ENCODE measurements around the gene CCDC18.

GRCh38 chr1:93151474-93151873, 29.1 kb upstream of the CCDC18 start:
- TF ChIP-seq, protein P1, sequence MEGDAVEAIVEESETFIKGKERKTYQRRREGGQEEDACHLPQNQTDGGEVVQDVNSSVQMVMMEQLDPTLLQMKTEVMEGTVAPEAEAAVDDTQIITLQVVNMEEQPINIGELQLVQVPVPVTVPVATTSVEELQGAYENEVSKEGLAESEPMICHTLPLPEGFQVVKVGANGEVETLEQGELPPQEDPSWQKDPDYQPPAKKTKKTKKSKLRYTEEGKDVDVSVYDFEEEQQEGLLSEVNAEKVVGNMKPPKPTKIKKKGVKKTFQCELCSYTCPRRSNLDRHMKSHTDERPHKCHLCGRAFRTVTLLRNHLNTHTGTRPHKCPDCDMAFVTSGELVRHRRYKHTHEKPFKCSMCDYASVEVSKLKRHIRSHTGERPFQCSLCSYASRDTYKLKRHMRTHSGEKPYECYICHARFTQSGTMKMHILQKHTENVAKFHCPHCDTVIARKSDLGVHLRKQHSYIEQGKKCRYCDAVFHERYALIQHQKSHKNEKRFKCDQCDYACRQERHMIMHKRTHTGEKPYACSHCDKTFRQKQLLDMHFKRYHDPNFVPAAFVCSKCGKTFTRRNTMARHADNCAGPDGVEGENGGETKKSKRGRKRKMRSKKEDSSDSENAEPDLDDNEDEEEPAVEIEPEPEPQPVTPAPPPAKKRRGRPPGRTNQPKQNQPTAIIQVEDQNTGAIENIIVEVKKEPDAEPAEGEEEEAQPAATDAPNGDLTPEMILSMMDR (IDR thresholded peaks at IDR 0.05), result no peak
- TF ChIP-seq POLR2A (IDR thresholded peaks at IDR 0.05), result no peak

All from uterus (tissue), 2 donors.